ENCODE measurements around the gene RBBP8. TPM values are rescaled to one million over a fixed set of nuclear protein-coding genes. Genes with fewer than 3 reads are reported as not detected.
A peak's percentile ranks its signal among the peaks of the same experiment; 100 is the strongest.

RBBP8 gene
- total RNA-seq, 2 donors from 2014 or later = 30.9 to 32.6 TPM

- Histone ChIP-seq H3K36me3 (replicated peaks in 1 of 2; ENCODE audit: insufficient read depth in 1 of 2, low read depth in 2 of 2) (peaks cover 0 to 2% of the 10 kb centered on the region in 2 donors), H3K27me3 (no peaks in the 10 kb centered on the region), H3K4me3 (no peak overlapping the region), H3K9me3 (no peaks in the 10 kb centered on the region), H3K27ac (peak overlapping the region in 3 of 4 donors; percentile 41 to 79 (median 49)), H3K4me1 (peaks cover 20% of the 10 kb centered on the region)
- ATAC-seq (peak; percentile 74), DNase-seq (peak in 2 of 4 donors; percentile 16 to 34)
- intact Hi-C loops (cut with DNase I) = no loop called here
- TF ChIP-seq POLR2A (IDR thresholded peaks at IDR 0.05) (no peak), CTCF (IDR thresholded peaks at IDR 0.05) (peak in 3 of 7 experiments; percentile 5 to 27 (median 12))
- 42 to 47% methylated on average over 5 of the region's 5 CpGs for WGBS, 2 donors
These were observed 44.9 kb downstream of the RBBP8 start for GRCh38 chr18:22977847-22978701.

DNA sequence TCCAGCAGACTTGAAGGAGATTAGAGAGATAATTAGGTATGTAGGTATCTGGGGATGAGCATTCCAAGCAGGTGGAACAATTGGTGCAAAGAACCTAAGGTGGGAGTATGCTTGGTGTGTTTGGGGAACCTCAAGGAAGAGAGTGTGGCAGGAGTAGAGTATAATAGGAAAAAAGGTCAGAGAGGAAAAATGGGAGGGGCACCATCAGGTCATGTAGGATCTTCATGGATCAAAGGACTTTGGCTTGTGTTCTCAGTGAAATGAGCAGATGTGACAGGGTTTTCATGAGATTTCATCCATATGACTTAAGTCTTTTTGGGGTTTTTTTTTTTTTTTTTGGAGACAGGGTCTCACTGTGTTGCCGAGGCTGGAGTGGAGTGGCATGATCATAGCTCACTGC lies 47.3 kb downstream of the RBBP8 start:
- H3K27ac ChIP-seq = no peak overlapping the region
- TF ChIP-seq POLR2A (IDR thresholded peaks at IDR 0.05) = no peak
- no peak for TF ChIP-seq CTCF (IDR thresholded peaks at IDR 0.05)
- H3K9me3 ChIP-seq = no peaks in the 10 kb centered on the region
- WGBS, 2 donors = 100% methylated on average over 1 of the region's 1 CpG
- no peak overlapping the region for H3K4me3 ChIP-seq
- intact Hi-C loops (cut with DNase I) = loop anchor here (10.0 kb wide), 2 partner anchors 136 to 166 kb away; no protein-coding TSS in a partner anchor
- H3K27me3 ChIP-seq = no peaks in the 10 kb centered on the region
- peaks cover 0 to 2% of the 10 kb centered on the region in 2 donors for H3K36me3 ChIP-seq (replicated peaks in 1 of 2; ENCODE audit: insufficient read depth in 1 of 2, low read depth in 2 of 2)
- ATAC-seq (no peak), DNase-seq (no peak)
- peaks cover 10% of the 10 kb centered on the region for H3K4me1 ChIP-seq

- no peaks in the 10 kb centered on the region for H3K9me3 ChIP-seq
- DNase-seq (no peak), ATAC-seq (no peak)
- no peak for TF ChIP-seq POLR2A (IDR thresholded peaks at IDR 0.05)
- TF ChIP-seq CTCF (IDR thresholded peaks at IDR 0.05) = no peak
- no peaks in the 10 kb centered on the region for H3K27me3 ChIP-seq
- peaks cover 10% of the 10 kb centered on the region for H3K4me1 ChIP-seq
- peaks cover 0 to 2% of the 10 kb centered on the region in 2 donors for H3K36me3 ChIP-seq (replicated peaks in 1 of 2; ENCODE audit: insufficient read depth in 1 of 2, low read depth in 2 of 2)
- no peak overlapping the region for H3K4me3 ChIP-seq
- peak overlapping the region in 2 of 4 donors; percentile 9 to 33 for H3K27ac ChIP-seq
- intact Hi-C loops (cut with DNase I) = loop anchor here (10.0 kb wide), 2 partner anchors 137 to 167 kb away; no protein-coding TSS in a partner anchor
- 56% methylated on average over 6 of the region's 6 CpGs for WGBS, 2 donors
These were observed 48.4 kb downstream of the RBBP8 start for GRCh38 chr18:22981274-22982133.

- ATAC-seq (no peak), DNase-seq (no peak)
- H3K27me3 ChIP-seq = no peaks in the 10 kb centered on the region
- H3K36me3 ChIP-seq (replicated peaks in 1 of 2; ENCODE audit: insufficient read depth in 1 of 2, low read depth in 2 of 2) = peaks cover 0 to 1% of the 10 kb centered on the region in 2 donors
- WGBS, 2 donors = 9 to 12% methylated on average over 3 of the region's 3 CpGs
- TF ChIP-seq POLR2A (IDR thresholded peaks at IDR 0.05) (no peak), CTCF (IDR thresholded peaks at IDR 0.05) (peak in 6 of 7 experiments; percentile 41 to 76 (median 68))
- no peaks in the 10 kb centered on the region for H3K4me1 ChIP-seq
- intact Hi-C loops (cut with DNase I) = loop anchor here (10.0 kb wide), 2 partner anchors 138 to 168 kb away; no protein-coding TSS in a partner anchor
- no peak overlapping the region for H3K27ac ChIP-seq
- no peaks in the 10 kb centered on the region for H3K9me3 ChIP-seq
- H3K4me3 ChIP-seq = no peak overlapping the region
These were observed 50.0 kb downstream of the RBBP8 start for GRCh38 chr18:22983175-22983574.
